Astrocyte (in vitro differentiated cells and primary cell): ENCODE results near the gene LRG1. TPM values are rescaled to one million over a fixed set of nuclear protein-coding genes. Genes with fewer than 3 reads are reported as not detected.

ENCODE experiments used
- DNase-seq: peaks from one replicate; pipeline ENCODE4 v3.0.0-alpha.2; 2010; ENCODE audit warnings: low read depth
- FAIRE-seq: peaks from 2 replicates; lab custom pipeline; 2011; peaks lifted over from hg19 to GRCh38; lab: Jason Lieb, UNC
- H2AFZ ChIP-seq: 2 replicates; pipeline ENCODE4 v1.6.0; 2012; ENCODE audit warnings: low read depth, low read length, inconsistent platforms
- H3K27ac ChIP-seq: 2 replicates; pipeline ENCODE4 v1.5.1; 2011; ENCODE audit warnings: low read depth, low read length, inconsistent platforms
- H3K27me3 ChIP-seq: 2 replicates; pipeline ENCODE4 v1.6.0; 2011; ENCODE audit warnings: low read length, inconsistent platforms; ENCODE audit not compliant: insufficient read depth
- H3K36me3 ChIP-seq: 2 replicates; pipeline ENCODE4 v1.5.1; 2011; ENCODE audit warnings: low read length, inconsistent platforms; ENCODE audit not compliant: insufficient read depth
- H3K4me1 ChIP-seq: 2 replicates; pipeline ENCODE4 v1.5.1; 2011; ENCODE audit warnings: low read length, inconsistent platforms; ENCODE audit not compliant: insufficient read depth
- H3K4me2 ChIP-seq: 2 replicates; pipeline ENCODE4 v1.6.0; 2012; ENCODE audit warnings: low read length, inconsistent platforms
- H3K4me3 ChIP-seq: 2 replicates; pipeline ENCODE4 v1.5.1; 2011; ENCODE audit warnings: low read depth, mild to moderate bottlenecking, low read length, inconsistent platforms; ENCODE audit not compliant: insufficient read depth
- H3K79me2 ChIP-seq: 2 replicates; pipeline ENCODE4 v1.6.0; 2012; ENCODE audit warnings: mild to moderate bottlenecking, low read length, inconsistent platforms; ENCODE audit not compliant: insufficient read depth
- H3K9ac ChIP-seq: 2 replicates; pipeline ENCODE4 v1.6.0; 2012; ENCODE audit warnings: mild to moderate bottlenecking, low read length, inconsistent platforms
- H3K9me3 ChIP-seq: 2 replicates; pipeline ENCODE4 v1.5.1; 2012; ENCODE audit warnings: low read depth, mild to moderate bottlenecking, low read length, inconsistent platforms; ENCODE audit not compliant: insufficient read depth
- H4K20me1 ChIP-seq: 2 replicates; pipeline ENCODE4 v1.6.0; 2012; ENCODE audit warnings: low read length, inconsistent platforms; ENCODE audit not compliant: insufficient read depth
- H3K27ac Mint-ChIP-seq: one replicate; pipeline ENCODE4 v1.8.0; 2021; ENCODE audit warnings: mild to moderate bottlenecking, mixed read lengths; ENCODE audit not compliant: unreplicated experiment
- H3K27me3 Mint-ChIP-seq: one replicate; pipeline ENCODE4 v1.8.0; 2021; ENCODE audit warnings: low read depth, mixed read lengths; ENCODE audit not compliant: unreplicated experiment
- H3K36me3 Mint-ChIP-seq: one replicate; pipeline ENCODE4 v1.8.0; 2021; ENCODE audit warnings: low read depth, mixed read lengths; ENCODE audit not compliant: unreplicated experiment
- H3K4me1 Mint-ChIP-seq: one replicate; pipeline ENCODE4 v1.8.0; 2021; ENCODE audit warnings: low read depth, mixed read lengths; ENCODE audit not compliant: unreplicated experiment
- H3K4me3 Mint-ChIP-seq: one replicate; pipeline ENCODE4 v1.8.0; 2021; ENCODE audit warnings: mild to moderate bottlenecking, moderate library complexity, mixed read lengths; ENCODE audit not compliant: unreplicated experiment
- H3K9me3 Mint-ChIP-seq: one replicate; pipeline ENCODE4 v1.8.0; 2021; ENCODE audit warnings: mild to moderate bottlenecking, mixed read lengths; ENCODE audit not compliant: unreplicated experiment
- CTCF ChIP-seq: IDR thresholded peaks from 2 replicates; pipeline ENCODE4 v1.5.1; 2011; ENCODE audit warnings: low read depth, mild to moderate bottlenecking, inconsistent platforms, low read length, moderate library complexity; ENCODE audit not compliant: insufficient read depth
- EZH2 ChIP-seq: IDR thresholded peaks from 2 replicates; pipeline ENCODE4 v1.6.1; 2012; ENCODE audit warnings: mild to moderate bottlenecking, low read length, inconsistent platforms; ENCODE audit not compliant: insufficient read depth
- total RNA-seq: library from RNA; stranded (reverse); gene quantifications from 2 replicates; pipeline ENCODE4 v1.2.1, GENCODE V29; 2021

The LRG1 gene
- total RNA-seq, 1 donor from 2014 or later, result 0.14 TPM

GRCh38 chr19:4553092-4553695 is 13.4 kb upstream of the LRG1 start:
- peaks cover 22% of the 10 kb centered on the region for H3K36me3 Mint-ChIP-seq
- H3K4me1 Mint-ChIP-seq, result no peaks in the 10 kb centered on the region
- no peak overlapping the region for H3K4me3 Mint-ChIP-seq
- Histone ChIP-seq H4K20me1 (no peaks in the 10 kb centered on the region), H3K9me3 (no peaks in the 10 kb centered on the region), H3K27ac (no peak overlapping the region), H2AFZ (no peak overlapping the region), H3K27me3 (no peaks in the 10 kb centered on the region), H3K36me3 (no peaks in the 10 kb centered on the region), H3K9ac (no peak overlapping the region), H3K4me3 (no peak overlapping the region), H3K79me2 (no peaks in the 10 kb centered on the region), H3K4me1 (no peaks in the 10 kb centered on the region), H3K4me2 (no peak overlapping the region)
- H3K27ac Mint-ChIP-seq, result no peak overlapping the region
- no peak for FAIRE-seq
- TF ChIP-seq CTCF (no peak), EZH2 (no peak)
- peaks cover 5% of the 10 kb centered on the region for H3K9me3 Mint-ChIP-seq
- no peak for DNase-seq
- H3K27me3 Mint-ChIP-seq, result no peaks in the 10 kb centered on the region

- Histone ChIP-seq H3K9ac (no peak overlapping the region), H3K4me1 (no peaks in the 10 kb centered on the region), H3K4me2 (no peak overlapping the region), H2AFZ (no peak overlapping the region), H3K79me2 (no peaks in the 10 kb centered on the region), H3K4me3 (no peak overlapping the region), H3K27me3 (no peaks in the 10 kb centered on the region), H3K9me3 (no peaks in the 10 kb centered on the region), H3K36me3 (no peaks in the 10 kb centered on the region), H3K27ac (no peak overlapping the region), H4K20me1 (no peaks in the 10 kb centered on the region)
- no peak overlapping the region for H3K27ac Mint-ChIP-seq
- TF ChIP-seq CTCF (no peak), EZH2 (no peak)
- no peaks in the 10 kb centered on the region for H3K27me3 Mint-ChIP-seq
- DNase-seq (no peak), FAIRE-seq (no peak)
- peaks cover 23% of the 10 kb centered on the region for H3K36me3 Mint-ChIP-seq
- H3K4me3 Mint-ChIP-seq, result no peak overlapping the region
- peaks cover 5% of the 10 kb centered on the region for H3K9me3 Mint-ChIP-seq
- no peaks in the 10 kb centered on the region for H3K4me1 Mint-ChIP-seq
Observed at GRCh38 chr19:4552525-4552819, 12.6 kb upstream of the LRG1 start.

GRCh38 chr19:4550479-4551050 is 10.7 kb upstream of the LRG1 start:
- Histone ChIP-seq H3K36me3 (no peaks in the 10 kb centered on the region), H3K4me3 (no peak overlapping the region), H3K79me2 (no peaks in the 10 kb centered on the region), H2AFZ (no peak overlapping the region), H3K9me3 (no peaks in the 10 kb centered on the region), H3K4me2 (no peak overlapping the region), H3K4me1 (no peaks in the 10 kb centered on the region), H3K9ac (no peak overlapping the region), H3K27me3 (peaks cover 2% of the 10 kb centered on the region), H4K20me1 (no peaks in the 10 kb centered on the region), H3K27ac (no peak overlapping the region)
- Mint-ChIP-seq H3K4me3 (no peak overlapping the region), H3K27me3 (no peaks in the 10 kb centered on the region), H3K4me1 (no peaks in the 10 kb centered on the region), H3K9me3 (peaks cover 5% of the 10 kb centered on the region), H3K27ac (no peak overlapping the region), H3K36me3 (peaks cover 20% of the 10 kb centered on the region)
- FAIRE-seq (no peak), DNase-seq (no peak)
- TF ChIP-seq EZH2 (no peak), CTCF (no peak)
